Activated CD4-positive, alpha-beta T cell treated with anti-CD3 and anti-CD28 coated beads, Interleukin-2, amount 50 U/mL, for 16 hours (primary cell): ENCODE results near the gene IFNAR2.
"Not testable (repeated sequence)": the region's sequence is repeated elsewhere in the genome, so short reads cannot be mapped to it uniquely, and the experiment has no call there.

Source experiments
- DNase-seq: peaks from one replicate; pipeline ENCODE4 v3.0.0-alpha.2; 2020

Gene IFNAR2

DNA sequence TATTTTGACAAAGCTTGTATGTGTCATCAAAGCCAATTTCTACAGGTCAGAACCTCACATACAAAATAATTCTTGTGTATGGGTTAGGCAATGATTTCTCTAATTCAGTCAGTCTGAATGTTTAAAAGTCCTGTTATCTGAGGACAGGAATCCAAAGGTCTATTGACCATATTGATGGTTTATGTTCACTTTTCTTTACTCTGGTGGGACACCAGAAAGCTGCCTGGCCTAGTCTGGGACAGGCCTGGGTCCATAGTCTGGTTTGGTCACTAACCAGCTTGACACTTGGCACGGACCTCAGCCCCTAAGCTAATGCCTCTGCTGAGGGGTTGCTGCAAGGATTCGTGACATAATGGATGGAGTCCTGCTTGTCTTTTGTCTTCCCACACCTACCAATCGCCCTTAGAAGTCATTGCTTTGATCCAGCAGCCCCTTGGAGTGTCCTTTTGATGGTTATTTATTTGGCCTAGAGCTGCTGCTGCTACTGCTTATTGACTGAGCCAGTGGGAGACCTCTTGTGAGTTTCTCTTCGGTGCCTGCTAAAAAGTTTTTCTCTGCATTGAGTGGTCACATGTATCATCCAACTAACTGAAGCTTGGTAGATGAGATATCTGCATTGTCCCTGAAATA is 15.7 kb downstream of the IFNAR2 start:
- DNase-seq: no peak

GRCh38 chr21:33246506-33246905 is 16.8 kb downstream of the IFNAR2 start:
- DNase-seq: no peak

DNA sequence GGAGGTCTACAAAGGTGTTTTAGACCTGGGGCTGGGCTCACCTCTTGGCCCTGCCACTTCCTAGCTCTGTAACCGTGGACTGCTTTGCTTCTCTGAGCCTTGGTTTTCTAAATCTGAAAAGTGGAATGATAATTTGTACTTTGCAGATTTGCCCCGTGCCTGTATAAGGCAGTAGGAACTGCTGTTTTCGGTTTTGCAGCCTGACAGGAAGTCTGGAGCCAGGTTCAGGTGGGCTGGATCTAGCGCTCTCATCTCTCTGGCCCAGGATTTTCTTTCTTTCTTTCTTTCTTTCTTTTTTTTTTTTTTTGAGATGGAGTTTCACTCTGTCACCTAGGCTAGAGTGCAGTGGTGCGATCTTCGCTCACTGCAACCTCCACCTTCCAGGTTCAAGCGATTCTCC is 17.2 kb downstream of the IFNAR2 start:
- no peak for DNase-seq

- no peak for DNase-seq
These were observed 17.9 kb downstream of the IFNAR2 start for GRCh38 chr21:33247599-33247998.

- no peak for DNase-seq
These were observed 19.7 kb downstream of the IFNAR2 start for GRCh38 chr21:33249331-33250002.

GRCh38 chr21:33251119-33251518 is 21.4 kb downstream of the IFNAR2 start:
- no peak for DNase-seq

DNA sequence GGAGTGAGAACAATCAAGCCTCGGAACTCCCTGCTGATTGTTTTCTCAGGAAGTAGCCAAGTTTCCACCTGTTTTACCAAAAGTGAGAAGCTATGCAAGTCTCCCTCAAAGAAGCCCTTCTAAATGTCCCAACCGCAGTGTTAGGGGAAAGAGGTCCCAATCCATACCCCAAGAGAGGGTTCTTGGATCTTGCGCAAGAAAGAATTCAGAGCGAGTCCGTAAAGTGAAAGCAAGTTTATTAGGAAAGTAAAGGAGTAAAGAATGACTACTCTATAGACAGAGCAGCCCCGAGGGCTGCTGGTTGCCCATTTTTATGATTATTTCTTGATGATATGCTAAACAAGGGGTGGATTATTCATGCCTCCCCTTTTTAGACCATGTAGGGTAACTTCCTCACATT is 23.6 kb downstream of the IFNAR2 start:
- DNase-seq: not testable (repeated sequence)

DNA sequence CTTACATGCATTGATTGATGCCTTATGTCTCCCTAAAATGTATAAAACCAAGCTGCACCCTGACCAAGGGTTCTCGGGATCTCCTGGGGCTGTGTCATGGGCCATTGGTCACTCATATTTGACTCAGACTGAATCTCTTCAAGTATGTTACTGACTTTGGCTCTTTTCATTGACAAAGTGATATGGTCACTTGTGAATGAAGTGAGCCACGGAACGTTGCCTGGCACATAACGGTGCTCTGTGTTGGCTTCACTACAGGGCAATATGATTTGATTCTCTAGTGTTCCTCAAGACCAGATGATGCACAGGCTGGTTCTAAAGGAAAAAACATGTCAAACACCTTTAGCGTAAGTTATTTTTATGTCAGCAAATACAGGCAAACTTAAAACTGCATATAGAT is 25.0 kb downstream of the IFNAR2 start:
- no peak for DNase-seq

DNA sequence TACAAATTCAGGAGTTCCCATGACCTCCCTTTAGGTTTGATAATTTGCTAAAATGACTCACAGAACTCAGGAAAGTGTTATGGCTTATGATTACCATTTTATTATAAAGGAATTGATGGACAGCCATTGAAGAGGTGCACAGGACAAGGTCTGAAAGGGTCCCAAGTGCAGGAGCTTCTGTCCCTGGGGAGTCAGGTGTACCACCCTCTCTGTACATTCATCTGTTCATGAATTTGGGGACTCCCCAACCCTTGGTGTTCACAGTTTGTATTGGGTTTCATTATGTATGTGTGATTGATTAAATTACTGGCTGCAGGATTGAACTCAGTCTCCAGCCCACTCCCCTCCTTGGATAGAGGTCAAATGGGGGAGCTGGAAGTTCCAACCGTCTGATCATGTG is 25.7 kb downstream of the IFNAR2 start:
- no peak for DNase-seq

- peak; percentile 73 for DNase-seq
These were observed 26.3 kb downstream of the IFNAR2 start for GRCh38 chr21:33256019-33256418.

DNA sequence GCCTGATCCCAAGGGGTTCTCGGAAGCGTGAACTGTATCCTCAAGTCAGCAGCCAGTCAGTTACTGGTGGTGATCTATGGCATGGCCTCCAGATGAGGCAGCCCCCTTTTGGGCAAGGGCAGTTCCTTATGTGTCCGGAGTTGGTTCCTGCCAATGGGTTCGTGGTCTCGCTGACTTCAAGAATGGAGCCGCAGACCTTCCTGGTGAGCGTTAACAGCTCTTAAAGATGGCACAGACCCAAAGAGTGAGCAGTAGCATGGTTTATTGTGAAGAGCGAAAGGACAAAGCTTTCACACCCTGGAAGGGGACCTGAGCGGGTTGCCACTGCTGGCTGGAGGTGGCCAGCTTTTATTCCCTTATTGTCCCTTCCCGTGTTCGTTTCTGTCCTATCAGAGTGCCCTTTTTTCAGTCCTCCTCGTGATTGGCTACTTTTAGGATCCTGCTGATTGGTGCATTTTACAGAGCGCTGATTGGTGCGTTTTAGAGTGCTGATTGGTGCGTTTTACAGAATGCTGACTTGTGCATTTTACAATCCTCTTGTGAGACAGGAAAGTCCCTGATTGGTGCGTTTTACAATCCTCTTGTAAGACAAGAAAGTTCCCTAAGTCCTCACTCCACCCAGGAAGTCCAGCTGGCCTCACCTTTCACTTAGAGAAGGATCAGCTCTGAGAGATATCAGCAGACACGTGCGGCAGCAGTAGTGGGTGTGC is 27.5 kb downstream of the IFNAR2 start:
- DNase-seq: no peak

DNA sequence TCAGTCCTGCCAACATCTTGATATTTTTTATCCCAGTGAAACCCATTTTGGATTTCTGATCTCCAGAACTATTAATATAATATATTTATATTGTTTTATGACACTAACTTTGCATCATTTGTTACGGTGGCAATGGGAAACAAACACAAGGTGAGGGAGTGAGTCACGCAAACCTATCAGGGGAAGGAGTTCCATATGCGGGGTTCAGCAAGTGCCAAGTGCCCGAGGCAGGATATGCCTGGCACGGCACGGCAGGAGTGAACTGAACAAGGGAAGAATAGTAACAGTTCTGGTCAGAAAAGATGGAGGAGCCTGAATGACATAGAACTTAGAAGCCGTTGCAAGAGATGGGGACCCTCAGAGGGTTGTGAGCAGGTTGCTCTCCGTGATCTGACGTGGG is 28.7 kb downstream of the IFNAR2 start:
- no peak for DNase-seq

DNA sequence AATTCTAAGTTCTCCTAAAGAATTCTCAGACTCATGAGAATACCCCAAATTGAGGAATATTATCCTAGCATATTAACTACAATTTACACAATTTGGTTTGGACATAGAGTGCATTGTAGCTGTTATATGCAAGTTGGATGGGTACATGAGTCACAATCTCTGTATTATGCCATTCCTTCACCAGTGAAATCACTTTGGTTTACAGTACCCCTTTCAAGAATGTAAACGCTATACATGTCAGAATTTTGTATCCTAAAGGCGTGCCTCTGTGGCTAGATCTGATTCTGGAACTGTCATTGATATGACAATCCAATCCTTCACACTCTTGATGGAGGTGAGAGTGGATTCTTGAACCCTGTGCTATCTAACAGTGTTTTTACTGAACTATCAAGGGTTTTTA is 29.7 kb downstream of the IFNAR2 start:
- no peak for DNase-seq

GRCh38 chr21:33259995-33260394 is 30.3 kb downstream of the IFNAR2 start:
- DNase-seq: no peak

GRCh38 chr21:33261635-33262034 is 31.9 kb downstream of the IFNAR2 start:
- DNase-seq: no peak

GRCh38 chr21:33262921-33263320 is 33.2 kb downstream of the IFNAR2 start:
- DNase-seq: no peak

DNA sequence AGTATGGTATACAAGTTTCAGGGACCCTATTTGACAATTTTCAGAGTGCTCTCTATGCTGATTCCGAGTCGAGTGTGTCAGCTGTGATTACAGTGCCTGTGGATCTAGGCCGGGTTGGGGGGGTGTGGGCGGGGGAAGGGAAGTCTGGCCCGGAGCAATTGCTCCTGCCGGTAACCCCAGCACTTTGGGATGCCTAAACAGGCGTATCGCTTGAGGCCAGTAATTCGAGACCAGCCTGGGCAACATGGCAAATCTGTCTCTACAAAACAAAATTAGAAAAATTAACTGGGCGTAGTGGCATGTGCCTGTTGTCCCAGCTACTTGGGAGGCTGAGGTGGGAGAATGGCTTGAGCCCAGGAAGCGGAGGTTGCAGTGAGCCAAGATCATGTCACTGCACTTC is 34.8 kb downstream of the IFNAR2 start:
- no peak for DNase-seq

DNA sequence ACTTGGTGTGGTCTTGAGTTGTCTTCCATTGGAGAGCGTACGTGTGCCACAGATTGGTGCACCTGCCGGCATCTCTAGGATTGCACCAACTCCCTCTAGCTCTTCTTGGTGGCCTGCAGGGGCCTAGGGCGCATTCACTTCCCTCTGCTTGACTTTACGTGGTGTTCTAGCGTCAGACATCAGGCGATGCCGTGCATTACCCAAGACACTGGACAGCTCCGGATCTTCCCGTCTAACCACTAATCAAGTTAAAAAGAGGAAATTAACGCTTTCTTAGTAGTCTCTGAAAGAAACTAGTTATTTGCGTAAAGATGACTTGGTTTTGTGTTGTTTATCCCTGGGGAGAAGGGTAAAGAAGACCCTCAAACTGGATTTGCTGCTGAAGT is 35.9 kb downstream of the IFNAR2 start:
- peak; percentile 8 for DNase-seq

GRCh38 chr21:33266050-33266788 is 36.5 kb downstream of the IFNAR2 start, which contains the start of gene IL10RB:
Gene IL10RB (plus strand): TSS chr21:33266367. CDS start chr21:33266466, 99 bp downstream.
- DNase-seq: peak; percentile 71

- DNase-seq: peak; percentile 18
These were observed 37.0 kb downstream of the IFNAR2 start for GRCh38 chr21:33266789-33267135.

DNA sequence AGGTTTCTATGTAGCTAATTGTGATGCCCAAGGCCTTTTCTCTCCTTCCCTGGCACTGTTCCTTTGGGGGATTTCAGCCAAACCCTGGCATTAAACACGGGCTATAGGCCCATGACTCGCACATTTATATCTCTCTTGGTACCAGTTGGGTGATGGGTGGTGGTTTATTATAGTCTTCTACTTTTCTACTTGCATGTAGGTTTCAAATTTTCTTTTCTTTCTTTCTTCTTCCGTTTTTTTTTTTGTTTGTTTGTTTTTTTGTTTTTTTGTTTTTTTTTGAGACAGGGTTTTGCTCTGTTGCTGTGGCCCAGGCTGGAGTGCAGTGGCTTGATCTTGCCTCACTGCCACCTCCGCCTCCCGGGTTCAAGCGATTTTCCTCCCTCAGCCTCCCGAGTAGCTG is 37.5 kb downstream of the IFNAR2 start:
- no peak for DNase-seq

DNA sequence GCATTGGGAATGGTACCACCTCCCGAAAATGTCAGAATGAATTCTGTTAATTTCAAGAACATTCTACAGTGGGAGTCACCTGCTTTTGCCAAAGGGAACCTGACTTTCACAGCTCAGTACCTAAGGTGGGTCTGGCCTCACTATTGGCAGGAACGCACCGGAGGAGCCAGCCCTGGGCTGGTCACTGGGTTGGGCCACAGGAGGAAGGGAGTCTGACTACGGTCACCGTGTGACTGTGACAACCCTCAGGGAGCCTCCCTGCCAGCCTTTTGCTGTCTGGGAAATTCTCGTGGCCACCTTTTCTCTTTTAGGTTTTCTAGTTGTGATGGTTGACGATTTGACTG is 38.6 kb downstream of the IFNAR2 start:
- no peak for DNase-seq

GRCh38 chr21:33268737-33269441 is 39.2 kb downstream of the IFNAR2 start:
- DNase-seq: peak; percentile 20
